Cardiac muscle cell (in vitro differentiated cells and primary cell): ENCODE measurements around the gene TMEM232. TPM values are rescaled to one million over a fixed set of nuclear protein-coding genes. Genes with fewer than 3 reads are reported as not detected.

ENCODE experiments used
- DNase-seq, 2 donors: peaks; one replicate each; pipeline versions ENCODE4 v3.0.0 to v3.0.0-alpha.2; 2010 to 2017; ENCODE audit warnings: low read depth in 1 of 2, low spot score in 1 of 2
- H3K27ac ChIP-seq: fragments of 200-600 bp; sonication (generic); 2 replicates; pipeline ENCODE4 v1.5.1; 2016
- H3K27me3 ChIP-seq: fragments of 200-600 bp; sonication (generic); 2 replicates; pipeline ENCODE4 v1.6.0; 2016; ENCODE audit warnings: control low read depth
- H3K36me3 ChIP-seq: fragments of 200-600 bp; sonication (generic); 2 replicates; pipeline ENCODE4 v1.5.1; 2016; ENCODE audit warnings: control low read depth
- H3K4me1 ChIP-seq: fragments of 200-600 bp; sonication (generic); 2 replicates; pipeline ENCODE4 v1.8.1; 2017; ENCODE audit warnings: low read depth, mild to moderate bottlenecking, mixed run types
- H3K4me3 ChIP-seq: fragments of 200-600 bp; sonication (generic); 2 replicates; pipeline ENCODE4 v1.5.1; 2016; ENCODE audit warnings: mild to moderate bottlenecking
- H3K9me3 ChIP-seq: fragments of 200-600 bp; sonication (generic); 2 replicates; pipeline ENCODE4 v1.5.1; 2017; ENCODE audit warnings: low read depth, mild to moderate bottlenecking, control low read depth
- polyA plus RNA-seq: library from polyadenylated mRNA; unstranded; fragments of >200 nt; fragmentation: Nextera tagmentation; extraction: Ambion mirVana; gene quantifications from 2 replicates; pipeline ENCODE4 v1.2.1, GENCODE V29; 2016
- total RNA-seq: library from RNA; depleted of rRNA; stranded (reverse); fragments of >200 nt; gene quantifications from 2 replicates; pipeline ENCODE4 v1.2.3, GENCODE V29; 2016
- TF ChIP-seq, protein P1 (sequence below): IDR thresholded peaks from 2 replicates; pipeline ENCODE4 v1.5.1; 2012; ENCODE audit warnings: low read depth, mild to moderate bottlenecking, low read length

Gene TMEM232
- total and polyA plus RNA-seq, 2 experiments from 2014 or later, result 2.5 to 7.0 TPM

DNA sequence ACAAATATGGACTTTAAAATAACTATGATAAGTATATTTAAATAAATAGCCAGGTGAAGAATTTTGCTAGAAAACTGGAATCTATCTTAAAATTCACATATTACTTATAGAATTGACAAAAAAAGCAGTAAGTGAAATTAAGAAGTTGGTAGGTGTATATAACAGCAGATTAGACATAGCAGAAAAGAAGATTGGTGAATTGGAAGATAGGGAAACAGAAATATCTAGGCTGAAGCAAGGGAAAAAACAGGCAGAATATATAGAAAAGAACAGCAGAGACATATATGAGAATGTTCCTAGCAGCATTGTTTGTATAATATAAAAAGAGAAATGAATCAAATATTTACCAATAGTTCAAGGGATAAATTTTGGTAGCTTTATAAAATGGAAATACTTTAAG is 294.9 kb downstream of the TMEM232 start:
- TF ChIP-seq, protein P1, sequence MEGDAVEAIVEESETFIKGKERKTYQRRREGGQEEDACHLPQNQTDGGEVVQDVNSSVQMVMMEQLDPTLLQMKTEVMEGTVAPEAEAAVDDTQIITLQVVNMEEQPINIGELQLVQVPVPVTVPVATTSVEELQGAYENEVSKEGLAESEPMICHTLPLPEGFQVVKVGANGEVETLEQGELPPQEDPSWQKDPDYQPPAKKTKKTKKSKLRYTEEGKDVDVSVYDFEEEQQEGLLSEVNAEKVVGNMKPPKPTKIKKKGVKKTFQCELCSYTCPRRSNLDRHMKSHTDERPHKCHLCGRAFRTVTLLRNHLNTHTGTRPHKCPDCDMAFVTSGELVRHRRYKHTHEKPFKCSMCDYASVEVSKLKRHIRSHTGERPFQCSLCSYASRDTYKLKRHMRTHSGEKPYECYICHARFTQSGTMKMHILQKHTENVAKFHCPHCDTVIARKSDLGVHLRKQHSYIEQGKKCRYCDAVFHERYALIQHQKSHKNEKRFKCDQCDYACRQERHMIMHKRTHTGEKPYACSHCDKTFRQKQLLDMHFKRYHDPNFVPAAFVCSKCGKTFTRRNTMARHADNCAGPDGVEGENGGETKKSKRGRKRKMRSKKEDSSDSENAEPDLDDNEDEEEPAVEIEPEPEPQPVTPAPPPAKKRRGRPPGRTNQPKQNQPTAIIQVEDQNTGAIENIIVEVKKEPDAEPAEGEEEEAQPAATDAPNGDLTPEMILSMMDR, result no peak
- no peaks in the 10 kb centered on the region for H3K9me3 ChIP-seq

DNA sequence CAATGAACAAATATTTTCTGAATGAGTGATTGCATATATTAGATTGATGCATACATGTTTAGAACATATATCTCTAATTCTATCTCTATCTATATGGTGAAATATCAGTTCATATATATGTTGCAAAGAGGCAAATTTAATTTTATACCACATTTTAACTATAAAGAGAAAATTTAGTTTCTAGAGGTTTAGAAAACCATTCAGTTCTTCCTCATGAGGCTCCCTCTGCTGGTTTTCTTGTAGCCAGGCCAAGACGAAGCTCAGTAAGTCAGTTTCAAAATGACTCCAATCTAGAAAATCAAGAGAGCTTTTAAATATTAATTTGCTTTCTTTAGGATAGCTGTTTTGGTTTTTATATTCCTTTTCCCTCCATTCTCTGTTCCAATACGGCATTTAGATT is 312.1 kb downstream of the TMEM232 start:
- Histone ChIP-seq H3K9me3 (no peaks in the 10 kb centered on the region), H3K4me3 (no peak overlapping the region), H3K4me1 (no peaks in the 10 kb centered on the region), H3K27me3 (no peaks in the 10 kb centered on the region), H3K27ac (no peak overlapping the region), H3K36me3 (no peaks in the 10 kb centered on the region)
- TF ChIP-seq, protein P1, result peak; percentile 22
- DNase-seq, result peak in 1 of 2 donors; percentile 2

More for the DNA sequence above, 294.9 kb downstream of the TMEM232 start:
- Histone ChIP-seq H3K4me3 (no peak overlapping the region), H3K36me3 (no peaks in the 10 kb centered on the region), H3K27ac (no peak overlapping the region), H3K27me3 (no peaks in the 10 kb centered on the region), H3K4me1 (no peaks in the 10 kb centered on the region)
- DNase-seq, result no peak

DNA sequence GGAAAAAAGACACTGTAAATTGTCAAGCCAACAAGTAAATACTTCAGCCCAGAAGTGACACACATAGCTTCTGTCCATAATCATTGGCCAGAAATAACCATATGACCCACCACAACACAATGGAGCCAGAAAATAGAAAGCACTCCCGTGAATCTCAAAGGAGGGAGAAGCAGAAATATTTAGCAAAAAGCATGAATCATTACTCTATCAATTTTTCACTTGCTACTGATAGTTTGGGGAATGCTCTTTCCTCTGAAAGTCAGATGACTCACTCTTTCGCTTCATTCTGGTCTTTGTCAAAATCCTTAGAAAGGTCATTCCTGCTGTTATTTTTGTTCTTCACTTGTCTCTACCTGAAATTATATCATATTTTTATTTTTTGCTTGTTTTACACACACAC is 312.6 kb downstream of the TMEM232 start:
- Histone ChIP-seq H3K27me3 (no peaks in the 10 kb centered on the region), H3K27ac (no peak overlapping the region), H3K36me3 (no peaks in the 10 kb centered on the region), H3K9me3 (no peaks in the 10 kb centered on the region), H3K4me3 (no peak overlapping the region), H3K4me1 (no peaks in the 10 kb centered on the region)
- TF ChIP-seq, protein P1, result no peak
- no peak for DNase-seq

DNA sequence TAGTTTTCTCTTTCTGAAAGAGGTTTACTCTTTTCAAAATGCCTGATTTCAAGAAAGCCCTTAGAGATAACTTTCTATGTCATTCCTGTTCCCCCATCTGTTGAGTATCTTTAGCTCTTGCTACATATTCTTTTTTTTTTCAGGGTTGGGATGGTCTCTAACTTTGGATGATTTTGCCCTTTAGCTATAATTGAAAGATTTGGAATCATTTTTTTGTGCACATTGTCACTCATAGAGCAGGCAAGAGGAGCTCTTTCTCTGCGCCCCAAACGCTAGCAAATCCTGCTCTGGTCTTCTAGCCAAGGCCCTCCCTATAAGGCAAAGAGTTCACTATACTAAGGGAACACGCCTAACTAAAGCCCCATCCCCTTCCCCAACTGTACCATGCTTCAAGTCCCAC is 316.9 kb downstream of the TMEM232 start:
- Histone ChIP-seq H3K9me3 (no peaks in the 10 kb centered on the region), H3K4me3 (no peak overlapping the region), H3K27ac (no peak overlapping the region), H3K27me3 (no peaks in the 10 kb centered on the region), H3K4me1 (no peaks in the 10 kb centered on the region), H3K36me3 (no peaks in the 10 kb centered on the region)
- no peak for DNase-seq
- TF ChIP-seq, protein P1, result no peak

DNA sequence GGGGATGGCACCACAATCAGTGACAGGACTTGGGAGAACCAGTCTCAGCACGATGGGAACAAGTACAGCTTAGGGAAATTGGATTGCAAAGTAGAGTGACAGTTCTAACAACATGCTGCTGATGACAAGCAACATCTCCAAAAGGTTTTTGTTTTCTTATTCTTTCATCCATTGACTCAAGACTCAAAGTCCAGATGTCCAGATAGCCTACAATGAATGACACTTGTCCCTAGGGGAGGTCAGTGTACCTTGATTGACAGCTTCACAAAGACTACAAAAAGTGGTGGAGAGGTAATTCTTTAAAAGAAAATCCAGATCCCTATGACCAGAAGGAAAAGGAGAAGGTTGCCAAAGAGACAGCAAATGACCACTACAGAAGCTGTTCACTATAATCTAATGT is 323.9 kb downstream of the TMEM232 start:
- H3K36me3 ChIP-seq, result no peaks in the 10 kb centered on the region
- TF ChIP-seq, protein P1, result no peak
- H3K9me3 ChIP-seq, result no peaks in the 10 kb centered on the region
- H3K4me1 ChIP-seq, result no peaks in the 10 kb centered on the region
- H3K27ac ChIP-seq, result no peak overlapping the region
- H3K27me3 ChIP-seq, result no peaks in the 10 kb centered on the region
- no peak for DNase-seq
- H3K4me3 ChIP-seq, result no peak overlapping the region

DNA sequence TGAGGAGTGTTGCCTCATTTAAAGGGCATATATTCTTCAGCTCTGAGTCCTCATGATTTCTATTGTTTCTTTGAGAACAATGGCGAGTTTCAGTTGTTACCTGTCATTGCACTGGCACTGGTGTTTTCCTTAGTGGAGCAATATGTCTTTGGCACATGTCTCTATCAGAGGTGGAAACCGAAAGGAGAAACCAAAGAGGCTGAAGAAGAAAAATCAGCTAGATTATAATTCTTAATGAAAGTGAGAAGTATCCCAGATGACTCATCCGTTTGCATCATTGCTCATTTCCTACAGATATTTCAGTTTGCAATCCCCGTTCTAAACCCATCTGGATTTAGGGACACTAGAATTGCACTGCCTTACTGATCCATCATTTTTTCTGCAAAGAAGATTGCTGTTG is 324.6 kb downstream of the TMEM232 start:
- H3K27me3 ChIP-seq, result no peaks in the 10 kb centered on the region
- H3K36me3 ChIP-seq, result no peaks in the 10 kb centered on the region
- H3K9me3 ChIP-seq, result no peaks in the 10 kb centered on the region
- TF ChIP-seq, protein P1, result no peak
- H3K4me3 ChIP-seq, result no peak overlapping the region
- no peak overlapping the region for H3K27ac ChIP-seq
- H3K4me1 ChIP-seq, result no peaks in the 10 kb centered on the region
- DNase-seq, result peak in 1 of 2 donors; percentile 13
